NCI-H1436 treated with DMSO at 0.1 percent for 48 hours (cell line): Measurements from ENCODE around the gene PARP3.
"Not testable (repeated sequence)": the region's sequence is repeated elsewhere in the genome, so short reads cannot be mapped to it uniquely, and the experiment has no call there.

Experiments
- DNase-seq: peaks from one replicate; lab custom pipeline; 2025; lab: John Stamatoyannopoulos, UW

Gene PARP3

GRCh38 chr3:51986010-51986947 is 44.1 kb downstream of the PARP3 start:
- DNase-seq: no peak

- no peak for DNase-seq
These were observed 45.4 kb downstream of the PARP3 start for GRCh38 chr3:51987568-51987967.

DNA sequence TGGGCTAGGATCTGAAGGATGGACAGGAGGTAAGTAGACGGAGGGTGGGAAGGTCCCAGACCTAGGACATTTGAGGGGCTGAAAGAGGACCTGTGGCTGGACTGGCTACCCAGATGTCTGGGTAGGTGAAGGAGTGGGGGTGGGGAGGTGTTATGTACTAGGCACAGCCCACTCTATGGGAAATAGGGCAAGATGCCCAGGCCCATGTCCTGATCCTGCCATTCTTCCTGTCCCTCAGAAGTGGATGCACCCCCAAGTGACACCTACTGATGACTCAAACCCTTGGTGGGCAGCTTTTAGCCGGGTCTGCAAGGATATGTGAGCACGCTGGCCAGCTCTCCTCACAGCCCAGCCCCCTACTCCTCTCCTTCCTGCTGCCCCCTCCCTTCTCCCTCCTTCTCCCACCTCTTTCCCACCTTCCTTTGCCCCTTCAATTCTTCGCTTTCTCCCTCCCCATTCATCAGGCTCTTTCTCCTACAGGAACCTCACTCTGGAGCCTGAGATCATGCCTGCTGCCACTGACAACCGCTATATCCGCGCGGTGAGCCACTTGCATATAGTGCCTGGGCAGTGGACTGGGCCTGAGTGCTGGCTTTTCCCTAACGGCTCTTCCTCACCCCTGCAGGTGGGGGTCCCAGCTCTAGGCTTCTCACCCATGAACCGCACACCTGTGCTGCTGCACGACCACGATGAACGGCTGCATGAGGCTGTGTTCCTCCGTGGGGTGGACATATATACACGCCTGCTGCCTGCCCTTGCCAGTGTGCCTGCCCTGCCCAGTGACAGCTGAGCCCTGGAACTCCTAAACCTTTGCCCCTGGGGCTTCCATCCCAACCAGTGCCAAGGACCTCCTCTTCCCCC is 46.4 kb downstream of the PARP3 start:
- no peak for DNase-seq

DNA sequence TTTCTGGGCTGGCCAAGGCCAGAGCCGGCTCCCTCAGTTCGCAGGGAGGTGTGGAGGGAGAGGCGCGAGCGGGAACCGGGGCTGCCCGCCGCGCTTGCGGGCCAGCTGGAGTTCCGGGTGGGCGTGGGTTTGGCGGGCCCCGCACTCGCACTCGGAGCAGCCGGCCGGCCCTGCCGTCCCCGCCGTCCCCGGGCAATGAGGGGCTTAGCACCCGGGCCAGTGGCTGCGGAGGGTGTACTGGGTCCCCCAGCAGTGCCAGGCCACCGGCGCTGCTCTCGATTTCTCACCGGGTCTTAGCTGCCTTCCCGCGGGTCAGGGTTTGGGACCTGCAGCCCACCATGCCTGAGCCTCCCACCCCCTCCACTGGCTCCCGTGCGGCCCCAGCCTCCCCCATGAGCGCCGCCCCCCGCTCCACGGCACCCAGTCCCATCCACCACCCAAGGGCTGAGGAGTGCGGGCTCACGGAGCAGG is 48.4 kb downstream of the PARP3 start:
- DNase-seq: not testable (repeated sequence)

GRCh38 chr3:51992017-51992682 is 50.0 kb downstream of the PARP3 start:
- DNase-seq: no peak

GRCh38 chr3:51993657-51994056 is 51.5 kb downstream of the PARP3 start:
- DNase-seq: not testable (repeated sequence)

DNA sequence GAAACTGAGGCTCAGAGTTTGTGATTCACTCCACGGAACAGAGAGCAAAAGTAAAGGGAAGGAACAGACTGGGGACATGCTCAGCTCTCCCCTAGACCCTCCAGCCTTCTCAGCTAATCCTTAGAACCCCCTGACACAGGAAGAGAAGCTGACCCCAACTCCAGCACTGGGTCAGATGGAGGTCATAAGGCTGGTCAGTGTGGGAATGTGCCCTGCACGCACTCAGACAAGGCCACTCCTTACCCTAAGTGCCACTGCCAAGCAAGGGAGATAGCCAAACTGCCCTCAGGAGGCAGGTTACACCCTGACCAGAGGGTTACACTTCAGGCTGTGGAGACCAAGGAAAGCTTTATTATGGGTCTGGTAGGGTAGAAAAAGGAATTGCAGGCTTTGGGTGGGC is 52.4 kb downstream of the PARP3 start:
- DNase-seq: no peak

- DNase-seq: no peak
These were observed 53.4 kb downstream of the PARP3 start, which contains the start of gene RPL29 for GRCh38 chr3:51995346-51996163. TSS of gene RPL29 (minus strand) at chr3:51995895. CDS start at chr3:51995461, 434 bp downstream.

- no peak for DNase-seq
These were observed 55.0 kb downstream of the PARP3 start for GRCh38 chr3:51997172-51997571.

DNA sequence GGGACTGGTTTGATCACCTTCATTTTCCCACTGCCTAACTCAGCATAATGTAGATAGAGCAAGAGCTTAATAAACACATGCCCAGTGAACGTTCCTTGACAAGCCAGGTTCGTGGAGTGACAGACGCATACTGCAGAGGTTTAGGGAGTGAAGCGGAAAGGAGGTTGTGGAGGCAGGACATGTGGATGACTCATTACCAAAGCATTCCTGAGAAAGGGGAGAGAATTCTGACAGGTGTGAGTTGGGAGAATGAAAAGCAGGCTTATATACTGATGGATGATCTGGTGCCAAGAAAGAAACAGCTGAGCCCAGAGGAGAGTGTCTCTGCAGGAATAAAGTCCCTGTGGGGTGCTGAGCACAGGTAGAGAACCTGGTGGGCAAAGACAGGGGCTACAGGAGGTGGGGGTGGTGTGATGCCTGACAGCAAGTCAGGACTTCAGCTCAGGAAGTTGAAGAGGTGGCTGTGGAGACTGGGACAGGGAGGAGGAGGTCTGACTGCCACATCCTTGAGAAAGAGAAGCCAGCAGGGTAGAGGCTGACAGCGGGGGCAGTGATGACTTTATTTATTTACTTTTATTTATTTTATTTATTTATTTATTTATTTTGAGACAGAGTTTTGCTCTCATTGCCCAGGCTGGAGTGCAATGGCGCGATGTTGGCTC is 55.9 kb downstream of the PARP3 start:
- DNase-seq: no peak
